HS-5 (cell line): ENCODE results near the gene C20orf202.
A peak's percentile ranks its signal among the peaks of the same experiment; 100 is the strongest.
"Not testable (repeated sequence)": the region's sequence is repeated elsewhere in the genome, so short reads cannot be mapped to it uniquely, and the experiment has no call there.

Experiments
- DNase-seq: peaks from one replicate; pipeline ENCODE4 v3.0.0-alpha.2; 2012; ENCODE audit warnings: low read depth

The C20orf202 gene

GRCh38 chr20:1209447-1210387 lies 6.5 kb downstream of the C20orf202 start:
- no peak for DNase-seq

GRCh38 chr20:1210501-1210900 lies 7.2 kb downstream of the C20orf202 start:
- no peak for DNase-seq

GRCh38 chr20:1212023-1212422 lies 8.8 kb downstream of the C20orf202 start:
- no peak for DNase-seq

GRCh38 chr20:1212607-1213396 lies 9.5 kb downstream of the C20orf202 start:
- DNase-seq = peak; percentile 23

GRCh38 chr20:1214838-1215261 lies 11.6 kb downstream of the C20orf202 start:
- DNase-seq = no peak

GRCh38 chr20:1215386-1216170 lies 12.3 kb downstream of the C20orf202 start:
- DNase-seq = no peak

- DNase-seq = not testable (repeated sequence)
Observed at GRCh38 chr20:1216527-1217427, 13.5 kb downstream of the C20orf202 start.

- not testable (repeated sequence) for DNase-seq
Observed at GRCh38 chr20:1222750-1223149, 19.5 kb downstream of the C20orf202 start.

GRCh38 chr20:1224205-1224890 lies 21.1 kb downstream of the C20orf202 start:
- DNase-seq = no peak

GRCh38 chr20:1225263-1225782 lies 22.1 kb downstream of the C20orf202 start:
- no peak for DNase-seq

GRCh38 chr20:1225783-1226654 lies 22.8 kb downstream of the C20orf202 start, which contains the start of gene RAD21L1:
Gene RAD21L1 (plus strand): TSS chr20:1226044. CDS start chr20:1228454, 2,410 bp downstream.
- no peak for DNase-seq

- no peak for DNase-seq
Observed at GRCh38 chr20:1229541-1229940, 26.3 kb downstream of the C20orf202 start.

- no peak for DNase-seq
Observed at GRCh38 chr20:1232286-1233111, 29.2 kb downstream of the C20orf202 start.

GRCh38 chr20:1240549-1240948 lies 37.3 kb downstream of the C20orf202 start:
- no peak for DNase-seq

GRCh38 chr20:1241456-1241855 lies 38.2 kb downstream of the C20orf202 start:
- DNase-seq = no peak

- no peak for DNase-seq
Observed at GRCh38 chr20:1242099-1242498, 38.8 kb downstream of the C20orf202 start.

GRCh38 chr20:1242530-1242929 lies 39.3 kb downstream of the C20orf202 start:
- peak; percentile 72 for DNase-seq

- DNase-seq = no peak
Observed at GRCh38 chr20:1245578-1245977, 42.3 kb downstream of the C20orf202 start.
